Uterus (tissue), 4 donors: ENCODE data around the gene ADD1. TPM values are rescaled to one million over a fixed set of nuclear protein-coding genes. Genes with fewer than 3 reads are reported as not detected.

Experiments
- DNase-seq, 2 donors: peaks; one replicate each; pipeline ENCODE4 v3.0.0-alpha.2; 2019 to 2020
- H3K27ac ChIP-seq, 2 donors: fragments of 200-600 bp; sonication (generic); 1 replicate in 1 of 2; 2 replicates in 1 of 2; pipeline ENCODE4 v1.5.1; 2016 to 2018
- H3K27me3 ChIP-seq, 2 donors: fragments of 200-600 bp; sonication (generic); one replicate each; pipeline ENCODE4 v1.5.1; 2018 to 2019; ENCODE audit warnings: control low read depth in 1 of 2
- H3K36me3 ChIP-seq, 2 donors: fragments of 200-600 bp; sonication (generic); one replicate each; pipeline ENCODE4 v1.5.1; 2019; ENCODE audit warnings: control low read depth in 1 of 2
- H3K4me1 ChIP-seq, 2 donors: fragments of 200-600 bp; sonication (generic); one replicate each; pipeline ENCODE4 v1.5.1; 2018 to 2019; ENCODE audit warnings: control low read depth in 1 of 2
- H3K4me3 ChIP-seq, 2 donors: fragments of 200-600 bp; sonication (generic); 1 replicate in 1 of 2; 2 replicates in 1 of 2; pipeline ENCODE4 v1.5.1; 2018 to 2019; ENCODE audit warnings: mild to moderate bottlenecking in 1 of 2
- H3K9me3 ChIP-seq, 2 donors: fragments of 200-600 bp; sonication (generic); one replicate each; pipeline ENCODE4 v1.5.1; 2019; ENCODE audit warnings: control low read depth in 1 of 2
- CTCF ChIP-seq, 4 experiments: fragments of 200-600 bp in 2 of 4; fragments of 450-650 bp in 2 of 4; sonication (generic) in 2 of 4; IDR thresholded peaks; one replicate each; pipeline ENCODE4 v1.5.1; 2016 to 2019; ENCODE audit warnings: antibody characterized with exemption in 4 of 4, mild to moderate bottlenecking in 2 of 4, moderate library complexity in 1 of 4
- POLR2A ChIP-seq, 2 donors: fragments of 450-650 bp; IDR thresholded peaks; one replicate each; pipeline ENCODE4 v1.6.1; 2016; ENCODE audit warnings: antibody characterized with exemption in 2 of 2, mild to moderate bottlenecking in 1 of 2, moderate library complexity in 1 of 2
- intact Hi-C: fragments of 100-400 bp; cut with DNase I; formaldehyde crosslinking; loops from one replicate; pipeline ENCODE4 v1.15.1; 2023; ENCODE audit warnings: low total_unique reads
- total RNA-seq, 4 donors: library from RNA; depleted of rRNA in 3 of 4; stranded (reverse); fragments of >200 nt in 3 of 4; gene quantifications; one replicate each; pipeline versions ENCODE4 v1.1.0 to v1.2.4, GENCODE V29; 2014 to 2023
- donor health status: DM: yes; HTN: yes; CAD: no.

Gene ADD1
- total RNA-seq, 4 donors from 2014 or later, result 161 to 403 (median 225) TPM

- H3K36me3 ChIP-seq, result no peaks in the 10 kb centered on the region
- TF ChIP-seq POLR2A (IDR thresholded peaks at IDR 0.05) (no peak), CTCF (IDR thresholded peaks at IDR 0.05) (no peak)
- no peak for DNase-seq
- H3K9me3 ChIP-seq, result no peaks in the 10 kb centered on the region
- H3K4me1 ChIP-seq, result no peaks in the 10 kb centered on the region
- H3K27ac ChIP-seq, result no peak overlapping the region
- H3K27me3 ChIP-seq, result no peaks in the 10 kb centered on the region
- intact Hi-C loops, result no loop called here
- H3K4me3 ChIP-seq, result no peak overlapping the region
These were observed 26.5 kb upstream of the ADD1 start for GRCh38 chr4:2817137-2817536.

GRCh38 chr4:2817701-2818350 is 25.8 kb upstream of the ADD1 start:
- Histone ChIP-seq H3K9me3 (no peaks in the 10 kb centered on the region), H3K4me1 (no peaks in the 10 kb centered on the region), H3K4me3 (peak overlapping the region; percentile 32 to 53), H3K27me3 (no peaks in the 10 kb centered on the region), H3K36me3 (no peaks in the 10 kb centered on the region), H3K27ac (peak overlapping the region in 1 of 2 donors; percentile 68)
- TF ChIP-seq POLR2A (IDR thresholded peaks at IDR 0.05) (no peak), CTCF (IDR thresholded peaks at IDR 0.05) (no peak)
- no peak for DNase-seq
- intact Hi-C loops, result no loop called here

GRCh38 chr4:2818351-2818939 is 25.2 kb upstream of the ADD1 start:
- DNase-seq, result no peak
- intact Hi-C loops, result no loop called here
- Histone ChIP-seq H3K36me3 (no peaks in the 10 kb centered on the region), H3K4me3 (peak overlapping the region; percentile 32 to 53), H3K4me1 (no peaks in the 10 kb centered on the region), H3K27ac (peak overlapping the region; percentile 39 to 68), H3K9me3 (no peaks in the 10 kb centered on the region), H3K27me3 (no peaks in the 10 kb centered on the region)
- TF ChIP-seq CTCF (IDR thresholded peaks at IDR 0.05), result no peak
- no peak for TF ChIP-seq POLR2A (IDR thresholded peaks at IDR 0.05)

GRCh38 chr4:2819244-2820215 is 24.1 kb upstream of the ADD1 start:
- Histone ChIP-seq H3K27me3 (no peaks in the 10 kb centered on the region), H3K36me3 (no peaks in the 10 kb centered on the region), H3K27ac (no peak overlapping the region), H3K4me3 (no peak overlapping the region), H3K4me1 (no peaks in the 10 kb centered on the region), H3K9me3 (no peaks in the 10 kb centered on the region)
- DNase-seq, result no peak
- TF ChIP-seq POLR2A (IDR thresholded peaks at IDR 0.05) (no peak), CTCF (IDR thresholded peaks at IDR 0.05) (no peak)
- intact Hi-C loops, result no loop called here
